ENCODE measurements around the gene PHF2. TPM values are rescaled to one million over a fixed set of nuclear protein-coding genes. Genes with fewer than 3 reads are reported as not detected.

The PHF2 gene
- total and polyA plus RNA-seq, 5 experiments from 2014 or later = 0.84 to 35.5 (median 2.3) TPM

- POLR2A ChIA-PET = interaction anchor here (1.5 kb wide), 1 partner anchor 13 kb away, joined by 6 read pairs; no protein-coding TSS in a partner anchor
- ATAC-seq (no peak), DNase-seq (no peak)
- H3K4me1 Mint-ChIP-seq = peaks cover 29 to 64% (median 54%) of the 10 kb centered on the region in 4 donors
- peaks cover 0 to 18% (median 3%) of the 10 kb centered on the region in 3 donors for H3K36me3 Mint-ChIP-seq
- H3K27me3 Mint-ChIP-seq = no peaks in the 10 kb centered on the region
- H3K27ac Mint-ChIP-seq = peak overlapping the region in 4 of 10 donors; percentile 65 to 93 (median 84)
- H3K9me3 Mint-ChIP-seq = peaks cover 0 to 15% (median 2%) of the 10 kb centered on the region in 9 donors
- peak overlapping the region in 5 of 10 donors; percentile 78 to 90 (median 85) for H3K4me3 Mint-ChIP-seq
These were observed 3.5 kb downstream of the PHF2 start for GRCh38 chr9:93579711-93580516.

- H3K4me1 Mint-ChIP-seq = peaks cover 28 to 66% (median 54%) of the 10 kb centered on the region in 4 donors
- POLR2A ChIA-PET = no interaction called here
These were observed 4.4 kb downstream of the PHF2 start for GRCh38 chr9:93580654-93581380.

GRCh38 chr9:93582115-93582514, 5.7 kb downstream of the PHF2 start:
- Mint-ChIP-seq H3K36me3 (peaks cover 0 to 22% (median 3%) of the 10 kb centered on the region in 3 donors), H3K9me3 (peaks cover 0 to 15% (median 4%) of the 10 kb centered on the region in 9 donors), H3K27me3 (no peaks in the 10 kb centered on the region), H3K4me1 (peaks cover 35 to 75% (median 62%) of the 10 kb centered on the region in 4 donors), H3K4me3 (no peak overlapping the region), H3K27ac (peak overlapping the region in 2 of 10 donors; percentile 13 to 70)
- ATAC-seq (no peak), DNase-seq (no peak)
- POLR2A ChIA-PET = interaction anchor here (1.5 kb wide), 1 partner anchor 15 kb away, joined by 5 read pairs; no protein-coding TSS in a partner anchor

More at GRCh38 chr9:93580654-93581380, 4.4 kb downstream of the PHF2 start:
- Mint-ChIP-seq H3K36me3 (peaks cover 0 to 22% (median 3%) of the 10 kb centered on the region in 3 donors), H3K4me3 (no peak overlapping the region), H3K9me3 (peaks cover 0 to 15% (median 4%) of the 10 kb centered on the region in 9 donors), H3K27ac (peak overlapping the region in 8 of 10 donors; percentile 11 to 92 (median 70)), H3K27me3 (no peaks in the 10 kb centered on the region)
- ATAC-seq = no peak
- no peak for DNase-seq

GRCh38 chr9:93582550-93582949, 6.2 kb downstream of the PHF2 start:
- peaks cover 36 to 78% (median 62%) of the 10 kb centered on the region in 4 donors for H3K4me1 Mint-ChIP-seq
- H3K27ac Mint-ChIP-seq = peak overlapping the region in 2 of 10 donors; percentile 13 to 70
- no peak overlapping the region for H3K4me3 Mint-ChIP-seq
- H3K9me3 Mint-ChIP-seq = peaks cover 0 to 15% (median 4%) of the 10 kb centered on the region in 9 donors
- ATAC-seq (no peak), DNase-seq (no peak)
- H3K36me3 Mint-ChIP-seq = peaks cover 0 to 22% (median 3%) of the 10 kb centered on the region in 3 donors
- POLR2A ChIA-PET = interaction anchor here (1.5 kb wide), 1 partner anchor 15 kb away, joined by 5 read pairs; no protein-coding TSS in a partner anchor
- H3K27me3 Mint-ChIP-seq = no peaks in the 10 kb centered on the region

GRCh38 chr9:93585259-93585658, 8.9 kb downstream of the PHF2 start:
- H3K27me3 Mint-ChIP-seq = no peaks in the 10 kb centered on the region
- no peak overlapping the region for H3K4me3 Mint-ChIP-seq
- no peak for ATAC-seq
- peaks cover 0 to 15% (median 4%) of the 10 kb centered on the region in 9 donors for H3K9me3 Mint-ChIP-seq
- peaks cover 0 to 22% (median 4%) of the 10 kb centered on the region in 3 donors for H3K36me3 Mint-ChIP-seq
- peaks cover 36 to 75% (median 57%) of the 10 kb centered on the region in 4 donors for H3K4me1 Mint-ChIP-seq
- DNase-seq = no peak
- peak overlapping the region in 1 of 10 donors; percentile 7 for H3K27ac Mint-ChIP-seq
- POLR2A ChIA-PET = no interaction called here

GRCh38 chr9:93585695-93586094, 9.3 kb downstream of the PHF2 start:
- POLR2A ChIA-PET = no interaction called here
- H3K36me3 Mint-ChIP-seq = peaks cover 0 to 22% (median 7%) of the 10 kb centered on the region in 3 donors
- H3K27me3 Mint-ChIP-seq = no peaks in the 10 kb centered on the region
- DNase-seq (no peak), ATAC-seq (no peak)
- H3K27ac Mint-ChIP-seq = peak overlapping the region in 1 of 10 donors; percentile 73
- H3K9me3 Mint-ChIP-seq = peaks cover 0 to 15% (median 4%) of the 10 kb centered on the region in 9 donors
- H3K4me1 Mint-ChIP-seq = peaks cover 36 to 75% (median 56%) of the 10 kb centered on the region in 4 donors
- no peak overlapping the region for H3K4me3 Mint-ChIP-seq

- Mint-ChIP-seq H3K9me3 (peaks cover 0 to 15% (median 4%) of the 10 kb centered on the region in 9 donors), H3K4me1 (peaks cover 39 to 76% (median 57%) of the 10 kb centered on the region in 4 donors), H3K4me3 (no peak overlapping the region), H3K27me3 (no peaks in the 10 kb centered on the region), H3K27ac (peak overlapping the region in 5 of 10 donors; percentile 22 to 94 (median 65)), H3K36me3 (peaks cover 0 to 22% (median 7%) of the 10 kb centered on the region in 3 donors)
- POLR2A ChIA-PET = no interaction called here
- ATAC-seq = no peak
- DNase-seq = no peak
These were observed 10.1 kb downstream of the PHF2 start for GRCh38 chr9:93586290-93587057.

GRCh38 chr9:93587284-93587650, 10.9 kb downstream of the PHF2 start:
- DNase-seq (no peak), ATAC-seq (no peak)
- peaks cover 0 to 22% (median 7%) of the 10 kb centered on the region in 3 donors for H3K36me3 Mint-ChIP-seq
- H3K4me1 Mint-ChIP-seq = peaks cover 42 to 80% (median 60%) of the 10 kb centered on the region in 4 donors
- peaks cover 0 to 15% (median 4%) of the 10 kb centered on the region in 9 donors for H3K9me3 Mint-ChIP-seq
- peak overlapping the region in 2 of 10 donors; percentile 83 to 94 for H3K27ac Mint-ChIP-seq
- POLR2A ChIA-PET = no interaction called here
- H3K4me3 Mint-ChIP-seq = no peak overlapping the region
- no peaks in the 10 kb centered on the region for H3K27me3 Mint-ChIP-seq

- no peaks in the 10 kb centered on the region for H3K27me3 Mint-ChIP-seq
- H3K9me3 Mint-ChIP-seq = peaks cover 0 to 15% (median 4%) of the 10 kb centered on the region in 9 donors
- H3K36me3 Mint-ChIP-seq = peaks cover 0 to 19% (median 7%) of the 10 kb centered on the region in 3 donors
- H3K4me3 Mint-ChIP-seq = no peak overlapping the region
- ATAC-seq = no peak
- DNase-seq = no peak
- peak overlapping the region in 6 of 10 donors; percentile 11 to 94 (median 49) for H3K27ac Mint-ChIP-seq
- POLR2A ChIA-PET = no interaction called here
- peaks cover 38 to 80% (median 61%) of the 10 kb centered on the region in 4 donors for H3K4me1 Mint-ChIP-seq
These were observed 11.4 kb downstream of the PHF2 start for GRCh38 chr9:93587651-93588347.

GRCh38 chr9:93588641-93589609, 12.5 kb downstream of the PHF2 start:
- no peaks in the 10 kb centered on the region for H3K27me3 Mint-ChIP-seq
- ATAC-seq (no peak), DNase-seq (no peak)
- peaks cover 0 to 11% (median 2%) of the 10 kb centered on the region in 9 donors for H3K9me3 Mint-ChIP-seq
- H3K36me3 Mint-ChIP-seq = peaks cover 0 to 14% (median 7%) of the 10 kb centered on the region in 3 donors
- peak overlapping the region; percentile 30 to 90 (median 68) for H3K27ac Mint-ChIP-seq
- H3K4me1 Mint-ChIP-seq = peaks cover 41 to 78% (median 64%) of the 10 kb centered on the region in 4 donors
- POLR2A ChIA-PET = no interaction called here
- H3K4me3 Mint-ChIP-seq = peak overlapping the region in 1 of 10 donors; percentile 26

Measured in naive thymus-derived CD8-positive, alpha-beta T cell (primary cell).